ENCODE measurements around the gene RET.

RET gene

DNA sequence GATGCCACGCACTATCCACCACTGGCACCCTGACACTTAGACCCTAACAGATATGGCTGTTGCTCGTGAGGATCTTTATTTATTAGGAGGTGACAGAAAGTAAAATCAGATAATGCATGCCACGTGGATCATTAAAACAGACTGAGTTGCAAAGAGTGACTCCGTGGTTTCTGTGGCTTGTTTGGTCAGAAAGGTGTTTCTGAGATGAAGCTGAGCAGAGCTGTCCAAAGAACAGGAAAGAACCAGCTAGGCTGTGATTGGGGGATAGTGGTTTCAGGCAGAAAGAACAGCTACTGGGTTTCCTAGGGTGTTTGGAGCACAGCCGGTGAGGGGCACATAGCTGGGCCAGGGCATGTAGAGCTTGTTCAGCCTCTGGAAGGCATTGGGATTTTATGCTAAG, 95.8 kb downstream of the RET start:
- ChIA-PET CTCF (interaction anchor here (1.0 kb wide), 1 partner anchor 32 kb away, joined by 5 read pairs; no protein-coding TSS in a partner anchor), POLR2A (no interaction called here)
- no peak for TF ChIP-seq MEIS1 (CRISPR knock-in tag; IDR thresholded peaks at IDR 0.05; ENCODE audit: borderline replicate concordance)
- TF ChIP-seq ZNF549 (tag by site-specific recombination; IDR thresholded peaks at IDR 0.05) = no peak
- TF ChIP-seq OVOL3 (tag by site-specific recombination; IDR thresholded peaks at IDR 0.05) = no peak
- TF ChIP-seq ZNF311 (tag by site-specific recombination; IDR thresholded peaks at IDR 0.05; ENCODE audit: borderline replicate concordance) = no peak
- TF ChIP-seq ZNF211 (tag by site-specific recombination; IDR thresholded peaks at IDR 0.05; ENCODE audit: low read depth) = no peak
- no peak for TF ChIP-seq EGR2 (tag by site-specific recombination; IDR thresholded peaks at IDR 0.05; ENCODE audit: low read depth)
- no peak for TF ChIP-seq ZNF324 (tag by site-specific recombination; IDR thresholded peaks at IDR 0.05)
- TF ChIP-seq ZNF707 (tag by site-specific recombination; IDR thresholded peaks at IDR 0.05) = no peak
- no peak for TF ChIP-seq ZNF701 (tag by site-specific recombination; IDR thresholded peaks at IDR 0.05)
- no peak for TF ChIP-seq ZNF140 (tag by site-specific recombination; IDR thresholded peaks at IDR 0.05)
- TF ChIP-seq ZNF488 (tag by site-specific recombination; IDR thresholded peaks at IDR 0.05) = no peak
- TF ChIP-seq SALL2 (tag by site-specific recombination; IDR thresholded peaks at IDR 0.05; ENCODE audit: borderline replicate concordance) = no peak
- TF ChIP-seq, protein P1, sequence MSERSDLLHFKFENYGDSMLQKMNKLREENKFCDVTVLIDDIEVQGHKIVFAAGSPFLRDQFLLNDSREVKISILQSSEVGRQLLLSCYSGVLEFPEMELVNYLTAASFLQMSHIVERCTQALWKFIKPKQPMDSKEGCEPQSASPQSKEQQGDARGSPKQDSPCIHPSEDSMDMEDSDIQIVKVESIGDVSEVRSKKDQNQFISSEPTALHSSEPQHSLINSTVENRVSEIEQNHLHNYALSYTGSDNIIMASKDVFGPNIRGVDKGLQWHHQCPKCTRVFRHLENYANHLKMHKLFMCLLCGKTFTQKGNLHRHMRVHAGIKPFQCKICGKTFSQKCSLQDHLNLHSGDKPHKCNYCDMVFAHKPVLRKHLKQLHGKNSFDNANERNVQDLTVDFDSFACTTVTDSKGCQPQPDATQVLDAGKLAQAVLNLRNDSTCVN (tag by site-specific recombination; optimal IDR thresholded peaks at IDR 0.05) = no peak
- no peak for TF ChIP-seq ZNF600 (tag by site-specific recombination; IDR thresholded peaks at IDR 0.05)
- Histone ChIP-seq H3K9me3 (ENCODE audit: control insufficient read depth, insufficient read depth, low read depth, low read length) (no peaks in the 10 kb centered on the region), H3K4me3 (ENCODE audit: low read depth, low read length) (no peak overlapping the region), H3K36me3 (ENCODE audit: control insufficient read depth in 2 of 2, insufficient read depth in 1 of 2, low read length in 2 of 2) (peaks cover 10 to 29% of the 10 kb centered on the region in 2 experiments), H3K4me1 (ENCODE audit: control insufficient read depth, insufficient read depth, low read length) (no peaks in the 10 kb centered on the region), H3K27ac (ENCODE audit: extremely low read depth, low read depth, low read length) (no peak overlapping the region)

DNA sequence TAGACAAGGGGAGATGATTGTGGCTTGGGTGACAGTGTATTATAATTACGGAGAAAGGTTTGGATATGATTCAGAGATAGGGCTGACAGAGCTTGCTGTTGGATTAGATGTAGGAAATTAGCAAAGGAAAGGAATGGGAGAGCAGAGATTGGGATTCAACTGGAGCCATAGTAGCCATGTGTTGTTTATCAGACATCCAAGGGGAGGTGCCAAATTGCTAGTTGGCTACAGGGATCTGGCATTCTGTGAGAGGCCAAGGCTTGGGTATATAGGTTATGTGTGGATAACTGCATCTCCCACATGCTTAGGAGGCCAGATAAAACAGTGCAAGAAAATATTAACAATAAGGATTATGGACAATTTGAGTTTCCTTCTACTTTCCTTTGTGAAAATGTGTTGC, 96.3 kb downstream of the RET start:
- Histone ChIP-seq H3K4me3 (ENCODE audit: low read depth, low read length) (no peak overlapping the region), H3K9me3 (ENCODE audit: control insufficient read depth, insufficient read depth, low read depth, low read length) (no peaks in the 10 kb centered on the region), H3K36me3 (ENCODE audit: control insufficient read depth in 2 of 2, insufficient read depth in 1 of 2, low read length in 2 of 2) (peaks cover 13 to 34% of the 10 kb centered on the region in 2 experiments), H3K27ac (ENCODE audit: extremely low read depth, low read depth, low read length) (no peak overlapping the region), H3K4me1 (ENCODE audit: control insufficient read depth, insufficient read depth, low read length) (no peaks in the 10 kb centered on the region)
- ChIA-PET CTCF (interaction anchor here (1.0 kb wide), 1 partner anchor 32 kb away, joined by 5 read pairs; no protein-coding TSS in a partner anchor), POLR2A (no interaction called here)
- TF ChIP-seq ZNF324 (tag by site-specific recombination; IDR thresholded peaks at IDR 0.05) (no peak), ZNF114 (tag by site-specific recombination; IDR thresholded peaks at IDR 0.05) (no peak), HOXC10 (CRISPR knock-in tag; IDR thresholded peaks at IDR 0.05) (no peak), SP7 (tag by site-specific recombination; IDR thresholded peaks at IDR 0.05) (no peak), KLF9 (tag by site-specific recombination; IDR thresholded peaks at IDR 0.05; ENCODE audit: low read depth) (no peak), ZNF146 (tag by site-specific recombination; IDR thresholded peaks at IDR 0.05) (no peak), ZNF426 (tag by site-specific recombination; IDR thresholded peaks at IDR 0.05) (no peak), ZNF311 (tag by site-specific recombination; IDR thresholded peaks at IDR 0.05; ENCODE audit: borderline replicate concordance) (no peak), PRDM2 (tag by site-specific recombination; IDR thresholded peaks at IDR 0.05; ENCODE audit: borderline replicate concordance) (no peak), ZNF157 (tag by site-specific recombination; IDR thresholded peaks at IDR 0.05) (no peak), ZIC2 (tag by site-specific recombination; IDR thresholded peaks at IDR 0.05) (no peak), ZNF768 (tag by site-specific recombination; IDR thresholded peaks at IDR 0.05) (no peak), SALL2 (tag by site-specific recombination; IDR thresholded peaks at IDR 0.05; ENCODE audit: borderline replicate concordance) (no peak), ZNF184 (tag by site-specific recombination; IDR thresholded peaks at IDR 0.05) (no peak)
- TF ChIP-seq, protein P2, sequence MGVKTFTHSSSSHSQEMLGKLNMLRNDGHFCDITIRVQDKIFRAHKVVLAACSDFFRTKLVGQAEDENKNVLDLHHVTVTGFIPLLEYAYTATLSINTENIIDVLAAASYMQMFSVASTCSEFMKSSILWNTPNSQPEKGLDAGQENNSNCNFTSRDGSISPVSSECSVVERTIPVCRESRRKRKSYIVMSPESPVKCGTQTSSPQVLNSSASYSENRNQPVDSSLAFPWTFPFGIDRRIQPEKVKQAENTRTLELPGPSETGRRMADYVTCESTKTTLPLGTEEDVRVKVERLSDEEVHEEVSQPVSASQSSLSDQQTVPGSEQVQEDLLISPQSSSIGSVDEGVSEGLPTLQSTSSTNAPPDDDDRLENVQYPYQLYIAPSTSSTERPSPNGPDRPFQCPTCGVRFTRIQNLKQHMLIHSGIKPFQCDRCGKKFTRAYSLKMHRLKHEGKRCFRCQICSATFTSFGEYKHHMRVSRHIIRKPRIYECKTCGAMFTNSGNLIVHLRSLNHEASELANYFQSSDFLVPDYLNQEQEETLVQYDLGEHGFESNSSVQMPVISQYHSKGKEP (tag by site-specific recombination; IDR thresholded peaks at IDR 0.05) = no peak

Data from HEK293 (cell line).